Measurements from ENCODE around the gene MERTK. TPM values are rescaled to one million over a fixed set of nuclear protein-coding genes. Genes with fewer than 3 reads are reported as not detected.

MERTK gene
- total RNA-seq, 1 experiment from 2014 or later: 11.3 TPM

DNA sequence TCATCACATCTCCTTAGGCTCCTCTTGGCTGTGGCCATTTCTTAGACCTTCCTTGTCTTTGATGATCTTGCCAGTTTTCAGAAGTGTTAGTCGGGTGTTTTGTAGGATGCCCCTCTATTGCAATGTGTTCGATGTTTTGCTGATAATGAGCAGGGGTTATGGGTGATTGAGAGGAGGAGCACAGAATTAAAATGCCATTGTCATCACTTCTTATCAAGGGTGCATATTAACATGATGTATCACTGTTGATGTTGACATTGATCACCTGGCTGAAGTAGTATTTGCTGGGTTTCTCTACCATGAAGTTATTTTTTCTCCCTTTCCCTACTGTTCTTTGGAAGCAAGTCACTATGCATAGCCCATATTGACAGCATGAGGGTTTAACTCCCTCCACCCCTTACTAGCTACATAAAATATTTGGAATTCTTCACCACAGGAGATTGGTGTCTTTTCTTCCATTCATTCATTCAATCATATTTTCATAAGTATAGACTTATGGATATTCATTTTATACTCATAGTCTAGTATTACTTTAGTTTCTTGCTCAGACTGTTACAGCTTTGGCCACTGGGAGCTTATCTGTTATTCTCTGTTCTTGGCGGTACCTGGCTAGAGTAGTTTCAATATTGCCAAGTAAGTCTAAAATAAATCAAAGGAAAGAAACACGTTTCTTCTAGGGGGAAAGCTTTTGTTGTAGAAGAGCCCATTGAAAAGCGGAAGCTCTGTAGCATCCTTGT lies 102.2 kb downstream of the MERTK start:
- in situ Hi-C loops (cut with HindIII; ENCODE audit: low sequenced_read_pairs): no loop called here
- DNase-seq (ENCODE audit: low spot score): no peak

DNA sequence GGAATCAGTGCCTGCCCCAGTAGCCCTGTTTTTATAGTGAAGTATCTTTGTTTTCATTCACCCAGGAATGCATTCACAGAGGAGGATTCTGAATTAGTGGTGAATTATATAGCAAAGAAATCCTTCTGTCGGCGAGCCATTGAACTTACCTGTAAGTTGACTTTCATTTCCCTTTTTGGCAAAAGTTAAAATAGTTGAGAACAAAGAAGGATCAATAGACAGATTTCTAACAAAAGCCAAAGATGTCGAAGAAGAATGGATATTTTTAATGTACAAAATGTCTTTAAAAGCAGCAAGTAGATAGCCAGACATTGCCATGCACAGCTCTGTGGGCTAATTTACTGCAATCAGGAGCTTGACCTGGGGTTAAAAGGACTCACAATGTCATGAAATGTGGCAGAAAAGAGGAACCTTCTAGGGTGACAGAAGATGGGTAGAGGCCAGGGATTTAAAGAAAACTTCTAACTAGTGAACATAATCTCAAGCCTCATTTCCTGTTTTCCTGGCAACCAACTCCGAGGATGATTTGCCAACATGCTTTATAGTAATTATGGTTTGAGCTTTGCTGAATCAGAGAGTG lies 102.8 kb downstream of the MERTK start:
- DNase-seq (ENCODE audit: low spot score): no peak
- in situ Hi-C loops (cut with HindIII; ENCODE audit: low sequenced_read_pairs): no loop called here

DNA sequence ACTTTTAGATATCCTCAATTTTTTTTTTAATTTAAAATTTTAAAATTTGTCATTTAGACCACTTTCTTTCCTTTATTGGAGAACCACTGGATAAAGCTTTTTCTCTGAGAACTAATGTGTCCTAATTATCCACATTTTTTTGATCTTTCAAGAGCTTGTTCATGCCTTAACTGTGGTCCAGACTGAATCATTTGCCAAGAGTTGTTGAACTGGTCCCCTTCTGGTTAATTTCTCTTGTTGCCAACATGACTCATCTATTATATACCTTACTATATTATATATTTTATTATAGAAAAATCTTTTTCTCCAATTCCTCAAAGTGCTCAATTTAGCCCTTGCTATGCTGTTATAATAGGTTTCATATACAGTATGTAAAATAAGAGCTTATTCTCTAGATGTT lies 103.5 kb downstream of the MERTK start:
- in situ Hi-C loops (cut with HindIII; ENCODE audit: low sequenced_read_pairs): no loop called here
- no peak for DNase-seq (ENCODE audit: low spot score)

DNA sequence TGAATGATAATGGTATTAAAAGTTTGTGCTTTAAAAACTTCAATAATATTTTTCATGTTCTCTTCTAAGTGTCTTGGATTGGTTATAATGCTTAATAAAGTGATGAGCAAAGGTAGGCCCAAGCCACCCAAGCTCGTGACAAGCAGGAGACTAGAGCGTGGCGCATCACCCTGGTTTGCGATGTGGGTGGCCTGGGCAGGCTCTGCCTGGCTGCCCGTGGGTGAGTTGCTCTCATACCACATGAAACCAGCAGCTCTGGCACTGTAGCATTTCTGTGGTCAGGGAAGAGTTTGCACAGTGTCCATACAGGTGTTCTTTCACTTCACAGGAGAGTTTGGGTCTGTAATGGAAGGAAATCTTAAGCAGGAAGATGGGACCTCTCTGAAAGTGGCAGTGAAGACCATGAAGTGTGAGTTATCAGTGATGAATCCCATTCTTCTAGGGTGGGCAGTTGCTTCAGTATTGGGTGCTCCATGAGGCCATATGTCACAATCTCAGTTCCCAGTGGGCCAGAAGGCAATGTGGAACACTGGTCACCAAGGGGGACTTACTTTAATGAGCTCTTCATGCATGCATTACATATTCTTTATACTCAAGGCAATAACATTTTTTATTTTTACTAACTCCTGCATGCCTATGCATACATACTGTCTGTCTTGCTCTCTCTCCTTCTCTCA lies 105.3 kb downstream of the MERTK start:
- DNase-seq (ENCODE audit: low spot score): no peak
- in situ Hi-C loops (cut with HindIII; ENCODE audit: low sequenced_read_pairs): no loop called here

DNA sequence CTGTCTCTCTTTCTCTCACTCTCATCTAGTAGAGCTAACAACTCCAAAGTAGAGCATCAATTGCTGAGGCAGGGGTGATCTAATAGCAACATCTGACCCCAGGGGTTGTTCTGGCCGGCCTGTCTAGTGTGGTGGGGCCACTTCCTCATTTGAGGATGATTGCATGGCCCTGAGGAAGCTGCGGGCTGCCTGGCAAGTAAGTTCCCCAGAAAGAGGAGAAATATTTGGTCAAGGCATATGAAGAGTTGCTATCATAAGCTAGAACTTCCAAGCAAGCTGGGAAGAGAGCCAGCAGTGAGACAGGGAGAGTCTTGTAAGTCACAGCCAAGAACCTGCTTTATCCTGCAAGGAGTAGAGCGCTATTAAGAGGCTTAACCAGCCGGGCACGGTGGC lies 105.8 kb downstream of the MERTK start:
- DNase-seq (ENCODE audit: low spot score): no peak
- in situ Hi-C loops (cut with HindIII; ENCODE audit: low sequenced_read_pairs): no loop called here

DNA sequence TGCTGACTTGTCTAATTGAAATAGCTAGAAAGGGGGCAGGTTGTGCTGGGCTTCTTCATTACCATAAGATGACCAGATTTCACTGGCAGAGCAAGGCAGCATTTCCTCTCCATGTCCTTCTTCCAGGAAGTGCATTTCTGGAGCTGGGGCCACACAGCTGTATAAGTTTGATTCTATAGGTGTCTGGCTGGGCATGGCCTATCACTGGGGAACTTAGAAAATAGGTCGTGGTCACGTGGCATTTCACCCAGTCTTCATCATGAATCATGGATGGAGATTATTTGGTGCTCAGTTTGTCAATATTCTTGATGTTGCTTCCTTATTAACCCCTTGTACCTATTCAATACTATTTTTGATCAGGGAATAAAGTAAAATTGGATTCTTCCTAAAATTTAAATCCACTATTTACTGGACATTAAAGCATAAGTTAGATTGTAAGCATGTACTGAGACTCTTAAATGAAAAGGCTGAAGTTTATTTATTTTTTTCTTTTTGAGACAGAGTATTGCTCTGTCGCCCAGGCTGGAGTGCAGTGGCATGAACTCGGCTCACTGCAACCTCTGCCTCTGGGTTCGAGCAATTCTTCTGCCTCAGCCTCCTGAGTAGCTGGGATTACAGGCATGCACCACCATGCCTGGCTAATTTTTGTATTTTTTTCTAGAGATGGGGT lies 107.1 kb downstream of the MERTK start:
- DNase-seq (ENCODE audit: low spot score): no peak
- in situ Hi-C loops (cut with HindIII; ENCODE audit: low sequenced_read_pairs): no loop called here

DNA sequence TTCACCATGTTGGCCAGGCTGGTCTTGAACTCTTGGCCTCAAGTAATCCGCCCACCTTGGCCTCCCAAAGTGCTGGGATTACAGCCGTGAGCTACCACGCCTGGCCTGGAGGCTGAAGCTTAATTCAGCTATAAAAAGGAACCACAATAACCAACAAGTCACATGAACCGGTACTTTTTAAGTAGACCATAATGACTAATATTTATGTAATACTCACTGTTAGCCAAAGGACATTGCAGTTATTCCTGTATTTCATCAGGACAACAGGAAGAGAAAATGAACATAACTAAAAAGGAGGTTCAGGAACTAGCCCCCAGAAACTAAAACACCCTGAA lies 107.6 kb downstream of the MERTK start:
- DNase-seq (ENCODE audit: low spot score): no peak

DNA sequence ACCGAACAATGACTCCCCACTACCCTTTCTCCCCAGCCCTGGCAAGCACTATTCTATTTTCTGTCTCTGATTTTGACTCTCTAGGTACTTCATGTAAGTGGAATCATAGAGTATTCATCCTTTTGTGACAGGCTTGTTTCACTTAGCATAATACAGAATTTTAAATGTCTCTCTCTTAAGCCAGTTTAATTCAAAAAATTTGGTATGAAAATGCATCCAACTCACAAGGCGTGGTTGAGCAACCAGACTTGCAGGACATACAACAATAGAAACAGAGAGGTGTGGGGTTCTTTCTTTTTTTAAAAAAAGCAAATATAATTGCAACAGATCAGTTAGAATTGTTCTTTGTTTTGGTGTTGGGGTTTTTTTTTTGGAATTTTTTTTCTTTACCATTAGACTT lies 109.1 kb downstream of the MERTK start:
- in situ Hi-C loops (cut with HindIII; ENCODE audit: low sequenced_read_pairs): no loop called here
- no peak for DNase-seq (ENCODE audit: low spot score)

More for the DNA sequence above, 107.6 kb downstream of the MERTK start:
- in situ Hi-C loops (cut with HindIII; ENCODE audit: low sequenced_read_pairs): no loop called here

DNA sequence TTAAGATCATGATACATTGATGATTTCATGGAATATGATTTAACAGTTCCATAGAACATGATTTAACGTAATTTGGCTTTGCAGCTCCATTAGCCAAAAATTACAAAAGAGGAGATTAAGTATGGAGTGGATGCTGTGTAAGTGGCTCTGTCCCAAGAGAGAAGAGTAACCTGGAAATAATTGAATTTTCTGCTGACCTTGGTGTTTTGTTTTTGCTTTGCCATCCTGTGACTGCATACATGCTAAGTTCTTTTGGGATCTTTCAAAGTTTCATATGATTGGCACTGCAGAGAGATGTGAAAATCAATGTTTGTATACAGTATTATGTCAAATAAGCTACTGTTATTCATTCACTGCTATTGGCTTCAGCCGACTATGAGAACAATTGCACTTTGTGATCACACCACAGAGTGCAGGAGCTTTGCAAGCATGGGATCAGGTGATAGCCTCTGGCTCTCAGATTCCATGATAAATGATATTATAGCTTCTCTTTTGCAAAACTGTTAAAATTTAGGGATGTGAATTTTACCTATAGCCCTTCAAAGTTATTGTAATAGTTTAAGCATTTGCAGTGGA lies 110.6 kb downstream of the MERTK start:
- in situ Hi-C loops (cut with HindIII; ENCODE audit: low sequenced_read_pairs): no loop called here
- DNase-seq (ENCODE audit: low spot score): no peak

DNA sequence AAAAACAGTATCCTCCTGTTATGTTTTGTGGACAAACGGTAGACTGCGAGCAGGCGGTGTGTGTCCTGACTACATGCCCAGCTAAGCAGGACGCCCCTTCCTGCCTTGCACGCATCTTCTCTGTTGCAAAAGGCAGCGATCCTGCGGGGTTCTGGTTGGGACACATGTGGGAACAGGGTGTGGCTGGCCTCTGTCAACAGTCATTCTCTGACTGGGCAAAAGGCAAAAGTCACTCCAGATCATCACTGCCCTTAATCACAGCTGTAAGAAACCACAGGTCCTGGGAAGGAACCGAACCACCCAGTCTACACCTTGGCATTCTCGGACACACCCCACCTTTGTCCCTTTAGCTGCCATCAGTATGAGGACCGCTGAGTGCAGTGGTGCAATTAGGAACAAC lies 112.3 kb downstream of the MERTK start:
- in situ Hi-C loops (cut with HindIII; ENCODE audit: low sequenced_read_pairs): no loop called here
- no peak for DNase-seq (ENCODE audit: low spot score)

DNA sequence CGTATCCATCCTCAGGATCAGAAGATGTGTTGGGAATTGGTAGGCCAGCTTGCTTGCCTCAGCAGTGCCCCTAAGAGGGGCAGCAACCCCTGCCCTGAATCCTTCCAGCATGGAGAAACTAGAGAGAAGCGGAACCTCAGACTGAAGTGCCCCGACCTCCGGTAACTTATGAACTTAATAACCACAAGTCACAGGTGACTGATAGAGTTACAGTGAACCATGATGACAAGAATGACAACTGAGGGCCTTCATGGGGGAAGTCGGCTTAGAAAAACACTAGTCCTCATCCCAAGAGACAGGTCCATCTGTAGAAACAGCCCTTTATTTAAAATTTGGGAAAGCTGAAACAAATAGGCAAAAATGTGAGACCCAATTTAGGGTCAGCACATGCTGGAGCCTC lies 114.1 kb downstream of the MERTK start:
- DNase-seq (ENCODE audit: low spot score): no peak
- in situ Hi-C loops (cut with HindIII; ENCODE audit: low sequenced_read_pairs): no loop called here

DNA sequence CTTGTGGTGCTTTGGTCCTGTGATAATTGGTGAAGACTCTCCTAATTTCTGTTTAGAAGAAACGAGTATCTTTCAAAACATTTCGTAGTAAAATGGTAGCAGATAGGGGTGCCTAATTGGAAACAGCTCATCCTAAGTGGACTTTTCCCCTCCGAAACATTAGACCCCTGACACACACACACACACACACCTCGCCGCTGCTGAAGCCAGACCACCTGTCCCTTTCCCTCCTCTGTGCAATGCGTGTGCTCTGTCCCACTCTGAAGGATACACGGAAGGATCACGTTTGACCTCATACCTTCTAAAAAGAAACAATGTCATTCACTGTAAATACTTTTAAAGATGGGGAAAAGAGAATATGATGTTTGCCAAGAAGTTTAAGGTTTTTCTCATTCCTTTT lies 120.4 kb downstream of the MERTK start:
- in situ Hi-C loops (cut with HindIII; ENCODE audit: low sequenced_read_pairs): no loop called here
- DNase-seq (ENCODE audit: low spot score): no peak

DNA sequence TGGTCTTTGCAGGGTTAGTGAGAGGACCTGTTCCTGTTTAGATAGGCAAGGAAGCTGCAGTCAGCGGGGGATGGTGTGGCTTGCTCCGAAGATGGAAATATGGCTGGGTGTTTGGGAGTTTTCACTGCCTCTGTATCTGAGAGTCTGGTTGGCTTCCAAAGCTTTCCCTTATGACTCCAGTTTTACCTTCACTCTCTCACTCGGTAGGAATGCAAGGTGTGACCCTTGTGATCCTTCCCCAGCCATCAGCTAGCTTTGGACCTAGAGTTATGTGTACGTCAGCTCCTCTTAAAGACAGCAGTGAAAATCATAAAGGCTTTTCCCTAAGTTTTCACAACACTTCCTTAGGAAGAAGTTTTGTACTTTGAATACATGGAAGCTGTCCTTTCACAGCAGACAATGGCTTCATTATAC lies 121.2 kb downstream of the MERTK start:
- no peak for DNase-seq (ENCODE audit: low spot score)
- in situ Hi-C loops (cut with HindIII; ENCODE audit: low sequenced_read_pairs): no loop called here

DNA sequence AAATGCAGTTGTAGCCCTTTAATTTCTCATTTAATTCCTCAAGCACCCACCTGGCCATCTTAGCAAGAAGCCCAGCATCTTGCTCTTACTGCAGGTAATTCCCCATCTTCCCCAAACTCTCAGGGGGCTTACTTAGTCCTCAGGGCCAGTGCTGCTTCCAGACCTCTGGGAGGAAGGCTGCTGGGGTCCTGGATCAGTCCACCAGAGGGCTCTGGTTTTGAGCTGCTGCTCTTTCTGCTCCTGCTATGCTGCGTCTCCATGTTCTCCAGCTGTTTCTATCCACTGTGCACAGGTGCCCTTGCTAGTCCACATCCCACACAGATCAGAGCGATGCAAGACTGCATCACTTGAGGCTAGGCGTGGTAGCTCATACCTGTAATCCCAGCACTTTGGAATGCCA lies 122.2 kb downstream of the MERTK start:
- DNase-seq (ENCODE audit: low spot score): no peak
- in situ Hi-C loops (cut with HindIII; ENCODE audit: low sequenced_read_pairs): no loop called here

DNA sequence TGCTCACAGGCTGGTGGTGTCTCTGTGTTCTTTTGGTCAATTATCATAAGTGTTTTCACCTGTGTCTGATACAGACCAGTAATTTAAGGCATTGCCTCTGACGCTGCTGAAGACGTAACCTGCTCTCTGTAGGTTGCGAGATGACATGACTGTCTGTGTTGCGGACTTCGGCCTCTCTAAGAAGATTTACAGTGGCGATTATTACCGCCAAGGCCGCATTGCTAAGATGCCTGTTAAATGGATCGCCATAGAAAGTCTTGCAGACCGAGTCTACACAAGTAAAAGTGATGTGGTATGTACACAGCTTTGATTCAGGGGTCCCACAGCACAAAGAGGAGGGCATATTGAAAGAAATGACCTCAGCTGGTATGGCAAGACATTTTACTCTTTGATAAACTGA lies 122.9 kb downstream of the MERTK start:
- in situ Hi-C loops (cut with HindIII; ENCODE audit: low sequenced_read_pairs): no loop called here
- no peak for DNase-seq (ENCODE audit: low spot score)

DNA sequence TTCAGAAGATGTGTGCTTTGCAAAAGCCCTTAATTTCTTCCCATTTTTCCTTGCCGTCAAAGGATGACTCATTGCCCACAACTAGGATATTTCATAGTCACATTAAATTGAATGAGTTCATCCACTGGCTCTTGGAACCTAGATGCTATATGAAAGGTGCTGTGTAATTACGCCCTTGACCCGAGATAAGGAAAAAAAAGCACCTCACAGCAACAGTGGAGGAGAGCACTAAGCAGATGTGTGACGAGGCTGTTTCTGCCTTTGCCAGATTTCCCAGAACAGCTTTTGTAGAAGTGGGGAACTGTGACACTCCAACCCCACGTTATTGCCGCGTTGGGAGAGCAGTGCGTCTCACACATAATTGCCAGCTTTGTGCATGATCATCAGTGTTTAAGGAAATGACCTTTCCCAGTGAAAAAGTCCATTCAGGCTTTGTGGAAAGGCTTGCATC lies 123.4 kb downstream of the MERTK start:
- no peak for DNase-seq (ENCODE audit: low spot score)
- in situ Hi-C loops (cut with HindIII; ENCODE audit: low sequenced_read_pairs): no loop called here

DNA sequence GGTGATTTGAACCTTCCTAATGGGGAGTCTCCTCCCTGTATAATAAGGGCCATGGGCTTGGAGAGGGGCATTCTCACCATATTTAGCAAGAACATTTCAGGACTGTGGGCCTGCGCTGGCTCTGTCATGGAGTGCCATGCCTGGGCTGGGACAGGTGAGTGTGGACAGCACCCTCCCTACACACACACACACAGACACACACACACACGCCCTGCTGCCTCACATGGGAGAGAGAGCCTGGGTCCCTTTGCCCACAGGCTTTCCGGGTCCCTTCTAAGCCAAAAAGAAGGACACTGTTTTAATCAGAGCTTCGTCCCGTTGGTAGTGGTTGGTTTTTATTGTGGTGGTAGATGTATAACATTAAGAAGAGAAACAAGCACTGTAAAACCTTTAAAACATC lies 125.3 kb downstream of the MERTK start:
- in situ Hi-C loops (cut with HindIII; ENCODE audit: low sequenced_read_pairs): no loop called here

DNA sequence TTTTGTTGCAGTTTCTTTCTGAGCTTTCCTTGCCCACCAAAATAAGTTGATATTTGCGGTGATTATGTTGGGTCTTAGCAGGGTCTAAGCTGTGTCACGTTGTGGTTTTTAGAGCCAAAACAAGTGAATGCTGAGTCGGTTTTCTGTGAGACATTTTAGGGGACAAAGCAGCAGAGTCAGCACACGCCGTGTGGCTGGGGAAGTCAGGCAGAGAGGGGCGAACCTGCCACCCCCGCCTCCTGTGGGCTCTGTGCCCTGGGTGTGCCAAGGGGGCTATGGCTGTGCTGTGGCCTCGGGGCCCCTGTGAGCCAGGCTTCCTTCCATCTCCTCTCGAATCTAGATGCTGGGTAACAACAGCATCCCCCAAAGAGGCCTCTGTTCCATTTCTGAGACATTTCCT lies 125.8 kb downstream of the MERTK start:
- no peak for DNase-seq (ENCODE audit: low spot score)
- in situ Hi-C loops (cut with HindIII; ENCODE audit: low sequenced_read_pairs): no loop called here

More for the DNA sequence above, 125.3 kb downstream of the MERTK start:
- DNase-seq (ENCODE audit: low spot score): no peak

DNA sequence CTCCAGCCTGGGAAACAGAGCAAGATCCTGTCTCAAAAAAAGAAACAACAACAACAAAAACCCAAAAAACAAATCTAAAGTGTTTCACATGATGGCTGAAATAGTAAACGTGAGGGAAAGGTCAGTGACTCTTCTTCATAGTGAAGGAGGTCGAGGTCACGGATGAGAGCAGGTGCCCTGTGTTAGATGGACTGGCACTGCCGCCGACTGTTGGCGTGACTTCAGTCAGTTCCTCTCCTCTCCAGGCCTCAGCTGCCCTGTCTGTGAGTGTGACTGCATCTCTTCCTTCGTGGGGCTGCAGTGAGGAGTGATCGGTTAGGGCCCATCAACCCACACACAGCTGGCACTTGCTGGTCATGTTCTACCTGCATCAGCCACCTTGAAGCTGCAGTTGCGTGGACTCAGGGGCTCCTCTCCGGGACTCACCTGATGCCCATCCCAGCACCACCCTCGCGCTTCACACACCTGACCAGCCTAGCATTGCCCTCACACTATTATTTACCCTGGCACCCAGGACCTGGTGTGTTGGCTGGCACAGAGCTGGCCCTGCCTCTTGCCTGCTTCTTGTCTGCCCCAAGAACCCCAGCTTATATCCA lies 126.6 kb downstream of the MERTK start:
- in situ Hi-C loops (cut with HindIII; ENCODE audit: low sequenced_read_pairs): no loop called here
- DNase-seq (ENCODE audit: low spot score): no peak

DNA sequence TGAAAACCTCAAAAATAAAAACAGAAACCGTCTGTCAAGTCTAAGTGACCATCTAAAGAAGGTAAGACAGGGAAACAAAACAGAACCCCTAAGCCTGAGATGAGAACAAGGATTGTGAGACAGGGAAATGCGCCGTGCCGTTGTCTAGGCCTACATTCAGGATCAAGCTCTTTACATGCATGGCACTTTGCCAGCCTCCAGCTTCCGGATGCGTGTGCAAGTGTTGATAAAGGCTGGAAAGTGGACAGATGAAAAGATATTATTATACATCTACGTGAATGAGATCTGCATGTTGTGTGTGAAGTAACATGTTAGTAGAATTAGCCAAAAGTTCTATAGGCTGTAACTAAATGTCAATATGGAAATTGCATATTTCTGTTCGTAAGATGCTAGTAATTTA lies 128.1 kb downstream of the MERTK start:
- no peak for DNase-seq (ENCODE audit: low spot score)
- in situ Hi-C loops (cut with HindIII; ENCODE audit: low sequenced_read_pairs): no loop called here

Data from G401 (cell line).